ENCODE measurements around the gene MAML3.

MAML3 gene

GRCh38 chr4:139969635-139970266 is 184.2 kb downstream of the MAML3 start:
- no peak for TF ChIP-seq FOXP2 (optimal IDR thresholded peaks at IDR 0.05; ENCODE audit: borderline replicate concordance, extremely low read depth, extremely low read length, insufficient read depth)
- no peak for TF ChIP-seq REST (IDR thresholded peaks at IDR 0.05; ENCODE audit: insufficient read depth in 1 of 2, low read depth in 2 of 2, low read length in 2 of 2)
- TF ChIP-seq TAF1 (IDR thresholded peaks at IDR 0.05; ENCODE audit: borderline replicate concordance, insufficient read depth, low read length) = no peak

GRCh38 chr4:139968831-139969230 is 185.2 kb downstream of the MAML3 start:
- no peak for TF ChIP-seq REST (IDR thresholded peaks at IDR 0.05; ENCODE audit: insufficient read depth in 1 of 2, low read depth in 2 of 2, low read length in 2 of 2)
- TF ChIP-seq POLR2AphosphoS5 (IDR thresholded peaks at IDR 0.05; ENCODE audit: low read depth, low read length) = no peak
- no peak for TF ChIP-seq TAF1 (IDR thresholded peaks at IDR 0.05; ENCODE audit: borderline replicate concordance, insufficient read depth, low read length)
- TF ChIP-seq SIN3A (IDR thresholded peaks at IDR 0.05; ENCODE audit: borderline replicate concordance, insufficient read depth, low read length) = no peak
- no peak for TF ChIP-seq FOXP2 (optimal IDR thresholded peaks at IDR 0.05; ENCODE audit: borderline replicate concordance, extremely low read depth, extremely low read length, insufficient read depth)

GRCh38 chr4:139966383-139966782 is 187.6 kb downstream of the MAML3 start:
- TF ChIP-seq POLR2AphosphoS5 (IDR thresholded peaks at IDR 0.05; ENCODE audit: low read depth, low read length) (no peak), SIN3A (IDR thresholded peaks at IDR 0.05; ENCODE audit: borderline replicate concordance, insufficient read depth, low read length) (no peak), TAF1 (IDR thresholded peaks at IDR 0.05; ENCODE audit: borderline replicate concordance, insufficient read depth, low read length) (no peak)

GRCh38 chr4:139965789-139966188 is 188.2 kb downstream of the MAML3 start:
- no peak for TF ChIP-seq FOXP2 (optimal IDR thresholded peaks at IDR 0.05; ENCODE audit: borderline replicate concordance, extremely low read depth, extremely low read length, insufficient read depth)
- TF ChIP-seq REST (IDR thresholded peaks at IDR 0.05; ENCODE audit: insufficient read depth in 1 of 2, low read depth in 2 of 2, low read length in 2 of 2) = no peak
- no peak for TF ChIP-seq POLR2AphosphoS5 (IDR thresholded peaks at IDR 0.05; ENCODE audit: low read depth, low read length)
- no peak for TF ChIP-seq SIN3A (IDR thresholded peaks at IDR 0.05; ENCODE audit: borderline replicate concordance, insufficient read depth, low read length)
- no peak for TF ChIP-seq TAF1 (IDR thresholded peaks at IDR 0.05; ENCODE audit: borderline replicate concordance, insufficient read depth, low read length)

GRCh38 chr4:139963708-139964107 is 190.3 kb downstream of the MAML3 start:
- TF ChIP-seq POLR2AphosphoS5 (IDR thresholded peaks at IDR 0.05; ENCODE audit: low read depth, low read length) (no peak), TAF1 (IDR thresholded peaks at IDR 0.05; ENCODE audit: borderline replicate concordance, insufficient read depth, low read length) (no peak), REST (IDR thresholded peaks at IDR 0.05; ENCODE audit: insufficient read depth in 1 of 2, low read depth in 2 of 2, low read length in 2 of 2) (no peak), SIN3A (IDR thresholded peaks at IDR 0.05; ENCODE audit: borderline replicate concordance, insufficient read depth, low read length) (no peak), FOXP2 (optimal IDR thresholded peaks at IDR 0.05; ENCODE audit: borderline replicate concordance, extremely low read depth, extremely low read length, insufficient read depth) (no peak)
